HUES6 (cell line): Measurements from ENCODE around the gene FOXJ1.
A peak's percentile ranks its signal among the peaks of the same experiment; 100 is the strongest.

Experiments used
- H3K27ac ChIP-seq: 2 replicates; pipeline ENCODE4 v1.7.0; 2013; ENCODE audit warnings: low read depth, mild to moderate bottlenecking, low read length, inconsistent platforms
- H3K27me3 ChIP-seq: 2 replicates; pipeline ENCODE4 v1.6.1; 2013; ENCODE audit warnings: low read length; ENCODE audit not compliant: control insufficient read depth, insufficient read depth
- H3K36me3 ChIP-seq: 2 replicates; pipeline ENCODE4 v1.6.1; 2013; ENCODE audit warnings: low read length; ENCODE audit not compliant: control insufficient read depth, insufficient read depth
- H3K4me1 ChIP-seq: 2 replicates; pipeline ENCODE4 v1.6.1; 2013; ENCODE audit warnings: low read length; ENCODE audit not compliant: control insufficient read depth, insufficient read depth
- H3K4me3 ChIP-seq: 2 replicates; pipeline ENCODE4 v1.5.1; 2013; ENCODE audit warnings: low read depth, low read length
- H3K9ac ChIP-seq: one replicate; pipeline ENCODE4 v1.6.1; 2013; ENCODE audit warnings: mild to moderate bottlenecking, low read length
- H3K9me3 ChIP-seq: 2 replicates; pipeline ENCODE4 v1.6.1; 2013; ENCODE audit warnings: low read depth, low read length; ENCODE audit not compliant: control insufficient read depth, insufficient read depth

FOXJ1 gene

DNA sequence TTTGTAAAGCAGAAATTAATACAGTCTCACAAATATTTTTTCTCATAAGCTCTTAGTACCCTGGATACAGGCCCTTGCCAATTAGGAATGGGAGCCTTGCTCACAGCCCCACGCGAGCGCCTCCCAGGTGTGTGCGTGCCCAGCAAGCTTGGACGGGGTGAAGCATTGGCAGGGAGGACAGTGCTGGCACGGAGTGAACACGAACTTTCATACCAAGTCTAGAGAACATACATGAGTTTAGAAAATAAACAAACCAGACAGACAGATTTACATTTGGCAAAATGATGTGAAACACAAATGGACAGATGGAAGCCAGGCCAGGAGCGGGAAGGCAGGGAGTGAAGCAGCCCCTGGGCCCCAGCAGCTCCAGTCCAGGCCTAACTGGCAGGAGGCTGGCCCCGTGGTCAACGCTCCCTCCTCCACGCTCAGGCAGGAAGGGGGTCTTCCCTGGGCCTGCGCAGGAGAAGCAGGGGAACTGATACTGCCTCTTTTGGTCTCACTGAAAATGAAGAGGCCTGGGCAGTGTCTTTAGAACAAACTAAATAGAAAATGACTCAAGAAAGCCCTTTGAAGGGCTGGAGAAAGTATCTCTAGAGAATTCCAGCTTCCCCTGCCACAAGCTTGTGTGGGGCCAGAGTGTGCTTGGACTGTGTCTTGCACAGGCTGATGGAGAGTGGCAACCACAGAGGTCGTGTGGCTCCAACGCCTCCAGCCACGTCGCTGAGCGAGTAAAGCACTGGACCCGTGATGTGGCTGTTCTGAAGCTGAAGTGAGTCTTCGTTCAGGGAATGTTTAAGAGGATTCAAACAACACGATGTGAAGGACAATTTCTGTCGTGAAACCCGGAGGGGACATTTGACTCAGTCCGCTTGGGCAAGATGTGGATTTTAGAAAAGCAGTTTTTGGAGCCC lies 9.9 kb upstream of the FOXJ1 start:
- H3K4me1 ChIP-seq: peaks cover 11% of the 10 kb centered on the region
- H3K9ac ChIP-seq: no peak overlapping the region
- no peaks in the 10 kb centered on the region for H3K9me3 ChIP-seq
- no peak overlapping the region for H3K4me3 ChIP-seq
- H3K27ac ChIP-seq: no peak overlapping the region
- H3K36me3 ChIP-seq: no peaks in the 10 kb centered on the region
- peaks cover 4% of the 10 kb centered on the region; the same call in 1 of the 2 replicates for H3K27me3 ChIP-seq

GRCh38 chr17:76149214-76149613 lies 8.2 kb upstream of the FOXJ1 start:
- H3K9ac ChIP-seq: no peak overlapping the region
- no peaks in the 10 kb centered on the region for H3K36me3 ChIP-seq
- no peak overlapping the region for H3K27ac ChIP-seq
- peaks cover 20% of the 10 kb centered on the region for H3K27me3 ChIP-seq
- peaks cover 27% of the 10 kb centered on the region for H3K4me1 ChIP-seq
- H3K9me3 ChIP-seq: no peaks in the 10 kb centered on the region
- no peak overlapping the region for H3K4me3 ChIP-seq

GRCh38 chr17:76148015-76148326 lies 6.9 kb upstream of the FOXJ1 start:
- no peaks in the 10 kb centered on the region for H3K9me3 ChIP-seq
- H3K36me3 ChIP-seq: no peaks in the 10 kb centered on the region
- H3K9ac ChIP-seq: no peak overlapping the region
- H3K4me3 ChIP-seq: no peak overlapping the region
- peaks cover 32% of the 10 kb centered on the region for H3K27me3 ChIP-seq
- H3K4me1 ChIP-seq: peaks cover 25% of the 10 kb centered on the region
- H3K27ac ChIP-seq: no peak overlapping the region

DNA sequence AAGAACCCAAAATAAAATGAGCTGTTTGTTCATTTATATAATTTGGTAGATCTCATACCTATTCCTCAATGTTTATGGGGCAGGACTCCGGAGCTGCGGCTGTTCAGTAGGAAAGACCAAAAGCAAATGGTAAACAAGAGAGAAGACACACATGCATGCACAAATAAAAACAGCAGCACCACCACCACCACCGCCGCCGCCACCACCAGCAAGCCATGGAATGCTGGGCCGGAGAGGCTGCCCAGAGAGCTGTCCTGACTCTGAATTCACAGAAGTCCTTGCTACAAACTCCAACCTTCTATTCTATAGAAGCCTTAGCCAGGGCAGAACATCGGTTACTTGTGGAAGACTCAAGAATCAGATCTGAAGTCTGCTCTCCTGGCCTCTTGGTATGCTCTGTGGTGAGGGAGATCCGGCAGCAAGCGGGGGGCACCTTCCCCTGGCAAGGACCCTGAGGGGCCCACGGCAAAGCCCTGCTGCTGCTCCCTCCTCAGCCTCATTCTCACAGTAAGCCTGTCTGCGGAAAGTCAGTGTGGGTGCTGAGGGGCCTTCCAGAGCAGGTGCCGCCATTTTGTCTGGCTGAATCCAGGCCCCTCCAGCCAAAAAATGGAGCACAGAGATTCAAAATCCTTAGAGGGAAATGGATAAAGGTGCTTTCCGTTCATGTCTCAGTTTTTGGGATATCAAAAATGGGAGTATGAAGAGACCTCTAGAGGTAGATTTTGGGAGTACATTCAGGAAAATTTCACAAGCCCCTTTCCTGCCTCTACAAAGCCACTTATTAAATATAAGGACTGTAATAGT lies 6.4 kb upstream of the FOXJ1 start:
- no peak overlapping the region for H3K4me3 ChIP-seq
- H3K4me1 ChIP-seq: peaks cover 30% of the 10 kb centered on the region
- no peak overlapping the region for H3K9ac ChIP-seq
- no peaks in the 10 kb centered on the region for H3K36me3 ChIP-seq
- no peak overlapping the region for H3K27ac ChIP-seq
- H3K27me3 ChIP-seq: peaks cover 37% of the 10 kb centered on the region
- H3K9me3 ChIP-seq: no peaks in the 10 kb centered on the region

DNA sequence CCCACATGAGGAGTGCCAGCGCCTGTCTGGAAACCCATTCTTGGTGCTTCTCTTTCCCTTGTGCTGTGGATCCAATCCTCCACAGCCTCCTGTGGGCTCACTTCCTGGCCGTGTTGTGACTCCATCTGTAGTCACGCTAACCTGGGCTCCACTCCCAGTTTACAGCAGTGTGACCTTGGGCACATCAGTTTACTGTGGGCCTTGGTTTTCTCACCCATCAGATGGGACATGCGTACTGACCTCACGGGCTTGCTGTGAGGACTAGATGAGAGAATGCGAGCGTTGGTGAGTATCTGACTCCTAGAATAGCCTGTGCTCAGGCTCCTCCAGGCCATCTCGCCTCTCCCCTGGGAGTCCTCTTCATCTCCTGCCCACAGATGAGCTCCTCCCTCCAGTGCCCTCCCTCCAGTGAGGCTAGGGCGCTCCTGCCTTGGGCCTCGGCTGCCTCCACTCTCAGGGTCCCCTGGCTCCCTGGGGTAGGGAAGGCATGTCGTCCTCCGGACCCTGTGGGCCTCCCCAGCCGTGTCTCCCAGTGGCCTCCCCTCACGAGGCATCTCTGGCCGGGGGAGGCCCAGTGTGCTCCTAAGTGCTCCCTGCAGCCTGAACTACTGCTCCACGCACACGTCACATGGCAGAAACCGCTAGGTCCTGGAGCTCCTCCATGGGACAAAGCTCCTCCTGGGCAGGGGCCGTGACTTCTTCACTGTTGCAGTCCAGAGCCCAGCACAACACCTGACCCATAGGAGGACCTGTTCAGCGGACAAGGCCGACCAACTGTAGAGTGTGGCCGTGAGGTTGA lies 5.2 kb upstream of the FOXJ1 start:
- Histone ChIP-seq H3K27ac (no peak overlapping the region), H3K27me3 (peaks cover 49% of the 10 kb centered on the region), H3K36me3 (no peaks in the 10 kb centered on the region), H3K4me3 (no peak overlapping the region), H3K9me3 (no peaks in the 10 kb centered on the region), H3K4me1 (peaks cover 40% of the 10 kb centered on the region), H3K9ac (no peak overlapping the region)

GRCh38 chr17:76145231-76146052 lies 4.4 kb upstream of the FOXJ1 start:
- H3K4me1 ChIP-seq: peaks cover 40% of the 10 kb centered on the region
- no peak overlapping the region for H3K9ac ChIP-seq
- peaks cover 56% of the 10 kb centered on the region for H3K27me3 ChIP-seq
- no peaks in the 10 kb centered on the region for H3K9me3 ChIP-seq
- no peak overlapping the region for H3K4me3 ChIP-seq
- no peaks in the 10 kb centered on the region for H3K36me3 ChIP-seq
- H3K27ac ChIP-seq: no peak overlapping the region

DNA sequence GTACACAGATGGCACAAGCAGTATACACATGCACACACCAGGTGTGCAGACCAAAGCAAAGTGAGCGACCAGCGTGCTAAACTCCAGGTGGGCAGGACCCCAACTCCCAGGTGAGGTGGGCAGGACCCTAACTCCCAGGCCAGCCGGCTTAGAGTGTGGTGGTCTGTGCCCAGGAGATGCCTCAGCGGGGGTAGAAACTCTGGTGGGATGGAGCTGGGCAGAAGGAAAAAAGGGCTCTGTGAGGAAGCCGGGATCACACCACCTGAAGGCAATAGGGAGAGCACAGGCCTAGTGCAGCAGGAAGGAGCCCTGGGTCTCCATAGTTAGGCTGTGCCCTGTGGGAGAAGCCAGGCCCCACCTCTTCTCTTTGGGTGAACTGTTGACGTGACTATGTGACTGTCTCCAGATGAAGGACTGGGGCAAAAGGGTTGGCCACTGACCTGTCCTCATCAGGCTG lies 1.6 kb upstream of the FOXJ1 start:
- Histone ChIP-seq H3K27ac (no peak overlapping the region), H3K4me3 (no peak overlapping the region), H3K4me1 (peaks cover 62% of the 10 kb centered on the region), H3K27me3 (peaks cover 84% of the 10 kb centered on the region), H3K9ac (no peak overlapping the region), H3K36me3 (no peaks in the 10 kb centered on the region), H3K9me3 (no peaks in the 10 kb centered on the region)

GRCh38 chr17:76142039-76142584 lies 1.1 kb upstream of the FOXJ1 start:
- H3K4me1 ChIP-seq: peaks cover 68% of the 10 kb centered on the region
- H3K9me3 ChIP-seq: no peaks in the 10 kb centered on the region
- H3K27me3 ChIP-seq: peaks cover 89% of the 10 kb centered on the region
- H3K36me3 ChIP-seq: no peaks in the 10 kb centered on the region
- H3K4me3 ChIP-seq: peak overlapping the region; percentile 77
- H3K27ac ChIP-seq: no peak overlapping the region
- H3K9ac ChIP-seq: no peak overlapping the region

- peaks cover 77% of the 10 kb centered on the region for H3K4me1 ChIP-seq
- H3K4me3 ChIP-seq: peak overlapping the region; percentile 77
- H3K27me3 ChIP-seq: peaks cover 97% of the 10 kb centered on the region
- H3K9ac ChIP-seq: no peak overlapping the region
- no peak overlapping the region for H3K27ac ChIP-seq
- no peaks in the 10 kb centered on the region for H3K9me3 ChIP-seq
- H3K36me3 ChIP-seq: no peaks in the 10 kb centered on the region
Measured at GRCh38 chr17:76140661-76141211, 309 bp downstream of the FOXJ1 start.
